Smooth muscle cell of the pulmonary artery (primary cell): ENCODE measurements around the gene ZNF784. TPM values are rescaled to one million over a fixed set of nuclear protein-coding genes. Genes with fewer than 3 reads are reported as not detected.

ENCODE experiments used
- total RNA-seq: library from RNA; depleted of rRNA; stranded (reverse); fragments of >200 nt; gene quantifications from 2 replicates; pipeline ENCODE4 v1.2.3, GENCODE V29; 2014

The ZNF784 gene
- 3.9 and 5.1 TPM in 2 replicates for total RNA-seq

GRCh38 chr19:55624109-55625003 lies at the start of gene ZNF784:
TSS of gene ZNF784 (minus strand) at chr19:55624566. CDS start at chr19:55624561, 5 bp downstream.

GRCh38 chr19:55654868-55655647 lies 30.7 kb upstream of the ZNF784 start, which contains the start of gene U2AF2:
TSS of gene U2AF2 (plus strand) at chr19:55655035. CDS start at chr19:55655105, 70 bp downstream.

GRCh38 chr19:55647732-55648584 lies 23.6 kb upstream of the ZNF784 start, which contains the start of gene CCDC106:
TSS of gene CCDC106 (plus strand) at chr19:55648212. CDS start at chr19:55649047, 835 bp downstream.

GRCh38 chr19:55643003-55643886 lies 18.9 kb upstream of the ZNF784 start, which contains the start of gene ZNF581:
TSS of gene ZNF581 (plus strand) at chr19:55643649. CDS start at chr19:55644572, 923 bp downstream.

GRCh38 chr19:55640577-55641425 lies 16.4 kb upstream of the ZNF784 start, which contains the start of gene ZNF580:
TSS of gene ZNF580 (plus strand) at chr19:55641002. CDS start at chr19:55642509, 1,507 bp downstream.

GRCh38 chr19:55605637-55606470 lies 18.5 kb downstream of the ZNF784 start, which contains the start of gene ZNF865:
TSS of gene ZNF865 (plus strand) at chr19:55605647. CDS start at chr19:55613619, 7,972 bp downstream.

GRCh38 chr19:55599842-55600661 lies 24.3 kb downstream of the ZNF784 start, which contains the start of gene ZNF524:
TSS of gene ZNF524 (plus strand) at chr19:55600288. CDS start at chr19:55602113, 1,825 bp downstream.

GRCh38 chr19:55599468-55599841 lies 24.9 kb downstream of the ZNF784 start, which contains the start of gene FIZ1:
TSS of gene FIZ1 (minus strand) at chr19:55599517. CDS start at chr19:55597865, 1,652 bp downstream.

GRCh38 chr19:55580628-55581144 lies 43.7 kb downstream of the ZNF784 start, which contains the start of gene ZNF579:
TSS of gene ZNF579 (minus strand) at chr19:55580848. CDS start at chr19:55579639, 1,209 bp downstream.

Other genes with a start within 250 kb of the ZNF784 start
- gene TMEM190, start 247.7 kb downstream of the ZNF784 start, total RNA-seq, result not detected in 2 replicates
- 0.23 and 0.39 TPM in 2 replicates for gene TMEM238, start 240.3 kb downstream of the ZNF784 start, total RNA-seq
- gene RPL28, start 238.6 kb downstream of the ZNF784 start, total RNA-seq, result 184 and 218 TPM in 2 replicates
- 66.7 and 71.0 TPM in 2 replicates for gene UBE2S, start 216.8 kb downstream of the ZNF784 start, total RNA-seq
- gene SHISA7, start 181.3 kb downstream of the ZNF784 start, total RNA-seq, result not detected in 2 replicates
- gene ISOC2, start 162.9 kb downstream of the ZNF784 start, total RNA-seq, result 36.7 and 40.1 TPM in 2 replicates
- not detected in 2 replicates for gene C19orf85, start 159.8 kb downstream of the ZNF784 start, total RNA-seq
- gene ZNF628, start 147.9 kb downstream of the ZNF784 start, total RNA-seq, result 1.2 and 2.7 TPM in 2 replicates
- gene NAT14, start 139.4 kb downstream of the ZNF784 start, total RNA-seq, result 13.7 and 20.4 TPM in 2 replicates
- gene SSC5D, start 136.1 kb downstream of the ZNF784 start, total RNA-seq, result 39.3 and 40.5 TPM in 2 replicates
- gene SBK2, start 87.4 kb downstream of the ZNF784 start, total RNA-seq, result 0.13 TPM in 1 of 2 replicates, not detected in the other
- gene SBK3, start 79.0 kb downstream of the ZNF784 start, total RNA-seq, result 0.07 TPM in 2 replicates
- gene ZNF579, start 43.7 kb downstream of the ZNF784 start, total RNA-seq, result 4.1 and 9.1 TPM in 2 replicates
- 3.8 and 5.0 TPM in 2 replicates for gene FIZ1, start 25.0 kb downstream of the ZNF784 start, total RNA-seq
- gene ZNF524, start 24.3 kb downstream of the ZNF784 start, total RNA-seq, result 9.5 and 13.1 TPM in 2 replicates
- 2.5 and 5.1 TPM in 2 replicates for gene ZNF865, start 18.9 kb downstream of the ZNF784 start, total RNA-seq
- gene ZNF580, start 16.4 kb upstream of the ZNF784 start, total RNA-seq, result 7.1 and 8.8 TPM in 2 replicates
- gene ZNF581, start 19.1 kb upstream of the ZNF784 start, total RNA-seq, result 16.6 and 24.6 TPM in 2 replicates
- gene CCDC106, start 23.6 kb upstream of the ZNF784 start, total RNA-seq, result 10.7 and 13.3 TPM in 2 replicates
- 103 and 111 TPM in 2 replicates for gene U2AF2, start 30.5 kb upstream of the ZNF784 start, total RNA-seq
- gene EPN1, start 50.7 kb upstream of the ZNF784 start, total RNA-seq, result 130 and 144 TPM in 2 replicates
- gene NLRP9, start 113.8 kb upstream of the ZNF784 start, total RNA-seq, result not detected in 2 replicates
- not detected in 2 replicates for gene RFPL4A, start 134.5 kb upstream of the ZNF784 start, total RNA-seq
- not detected in 2 replicates for gene RFPL4AL1, start 144.6 kb upstream of the ZNF784 start, total RNA-seq
- not detected in 2 replicates for gene NLRP11, start 207.4 kb upstream of the ZNF784 start, total RNA-seq
- not detected in 2 replicates for gene NLRP4, start 212.0 kb upstream of the ZNF784 start, total RNA-seq